IMR-90 (cell line): ENCODE measurements around the gene THAP12. TPM values are rescaled to one million over a fixed set of nuclear protein-coding genes. Genes with fewer than 3 reads are reported as not detected.

Experiments
- ATAC-seq: fragments of 200-7000 bp; cut with Tn5 transposase; 2 replicates; pipeline ENCODE4 v1.9.1; 2020; ENCODE audit warnings: low read depth, mild to moderate bottlenecking, moderate library complexity
- BruUV-seq: library from RNA; stranded (reverse); fragments of 400-500 nt; replicated peaks from 2 replicates; lab custom pipeline; 2021; lab: Mats Ljungman, UMichigan
- CTCF ChIA-PET: fragments of 300-600 bp; formaldehyde crosslinking; extraction: SDS; loops from one replicate; lab custom pipeline; 2021; ENCODE audit warnings: antibody characterized with exemption; lab: Yijun Ruan, JAX
- POLR2A ChIA-PET: fragments of 300-600 bp; sonication (Branson Sonifier 250); formaldehyde crosslinking; loops from one replicate; lab custom pipeline; 2022; ENCODE audit warnings: antibody characterized with exemption; ENCODE audit not compliant: unreplicated experiment; lab: Charles Lee
- DNase-seq: peaks from one replicate; pipeline ENCODE4 v3.0.0; 2013
- H2AFZ ChIP-seq: replicated peaks from 2 replicates; pipeline ENCODE3; 2013; ENCODE audit warnings: low read length, mild to moderate bottlenecking; ENCODE audit not compliant: poor library complexity
- H2AK5ac ChIP-seq: 2 replicates; pipeline ENCODE4 v1.6.1; 2013; ENCODE audit warnings: low read depth, low read length, inconsistent platforms
- H2AK9ac ChIP-seq: replicated peaks from 2 replicates; pipeline ENCODE3; 2013; ENCODE audit warnings: mild to moderate bottlenecking, low read depth, low read length, moderate library complexity; ENCODE audit not compliant: poor library complexity
- H2BK120ac ChIP-seq: 2 replicates; pipeline ENCODE4 v1.6.1; 2013; ENCODE audit warnings: low read depth, low read length, inconsistent platforms
- H2BK15ac ChIP-seq: 3 replicates; pipeline ENCODE4 v1.6.1; 2013; ENCODE audit warnings: low read depth, low read length, inconsistent platforms
- H2BK20ac ChIP-seq: 2 replicates; pipeline ENCODE4 v1.6.1; 2013; ENCODE audit warnings: low read depth, mild to moderate bottlenecking, inconsistent platforms, low read length, moderate library complexity
- H2BK5ac ChIP-seq: 2 replicates; pipeline ENCODE4 v1.6.1; 2013; ENCODE audit warnings: mild to moderate bottlenecking, low read depth, low read length, inconsistent platforms; ENCODE audit not compliant: poor library complexity, severe bottlenecking
- H3K14ac ChIP-seq: replicated peaks from 2 replicates; pipeline ENCODE4 v1.6.1; 2013; ENCODE audit warnings: low read depth, low read length, inconsistent platforms
- H3K18ac ChIP-seq: 2 replicates; pipeline ENCODE4 v1.6.1; 2013; ENCODE audit warnings: low read depth, low read length, control low read depth
- H3K23ac ChIP-seq: 2 replicates; pipeline ENCODE4 v1.6.1; 2013; ENCODE audit warnings: low read depth, low read length, inconsistent platforms
- H3K27ac ChIP-seq: 2 replicates; pipeline ENCODE4 v1.5.1; 2013; ENCODE audit warnings: mild to moderate bottlenecking, control low read depth, low read length; ENCODE audit not compliant: insufficient read depth
- H3K27me3 ChIP-seq: 2 replicates; pipeline ENCODE4 v1.6.1; 2013; ENCODE audit warnings: low read length; ENCODE audit not compliant: control insufficient read depth, insufficient read depth
- H3K36me3 ChIP-seq: 2 replicates; pipeline ENCODE4 v1.6.1; 2013; ENCODE audit warnings: low read length, mixed read lengths; ENCODE audit not compliant: control insufficient read depth, insufficient read depth
- H3K4ac ChIP-seq: 2 replicates; pipeline ENCODE4 v1.6.1; 2013; ENCODE audit warnings: low read depth, low read length, inconsistent platforms
- H3K4me1 ChIP-seq: 2 replicates; pipeline ENCODE4 v1.6.1; 2013; ENCODE audit warnings: low read length, mixed read lengths; ENCODE audit not compliant: control insufficient read depth, insufficient read depth
- H3K4me2 ChIP-seq: 2 replicates; pipeline ENCODE4 v1.6.1; 2013; ENCODE audit warnings: low read depth, mild to moderate bottlenecking, control low read depth, low read length, moderate library complexity
- H3K4me3 ChIP-seq: 2 replicates; pipeline ENCODE4 v1.5.1; 2013; ENCODE audit warnings: low read depth, mild to moderate bottlenecking, control low read depth, low read length, moderate library complexity; ENCODE audit not compliant: insufficient read depth
- H3K56ac ChIP-seq: 2 replicates; pipeline ENCODE4 v1.6.1; 2013; ENCODE audit warnings: low read length, inconsistent platforms; ENCODE audit not compliant: insufficient read depth; ENCODE audit errors: extremely low read depth
- H3K79me1 ChIP-seq, 2 experiments: 2 replicates each; pipeline ENCODE4 v1.6.1; 2013; ENCODE audit warnings: low read length in 2 of 2, inconsistent platforms in 1 of 2, low read depth in 1 of 2
- H3K9ac ChIP-seq: 2 replicates; pipeline ENCODE4 v1.6.1; 2013; ENCODE audit warnings: low read depth, low read length, control low read depth
- H3K9me1 ChIP-seq: 2 replicates; pipeline ENCODE4 v1.6.1; 2013; ENCODE audit warnings: low read length, inconsistent platforms; ENCODE audit not compliant: insufficient read depth
- H3K9me3 ChIP-seq: 2 replicates; pipeline ENCODE4 v1.6.1; 2013; ENCODE audit warnings: low read length; ENCODE audit not compliant: control insufficient read depth, insufficient read depth
- H4K20me1 ChIP-seq: 2 replicates; pipeline ENCODE4 v1.6.1; 2013; ENCODE audit warnings: low read length, inconsistent platforms; ENCODE audit not compliant: insufficient read depth
- H4K5ac ChIP-seq: 2 replicates; pipeline ENCODE4 v1.6.1; 2013; ENCODE audit warnings: mild to moderate bottlenecking, low read depth, low read length, control low read depth
- H4K8ac ChIP-seq, 2 experiments: 2 replicates each; pipeline ENCODE4 v1.6.1; 2013; ENCODE audit warnings: low read depth in 2 of 2, low read length in 2 of 2, control low read depth in 1 of 2, inconsistent platforms in 1 of 2
- H4K91ac ChIP-seq: 2 replicates; pipeline ENCODE4 v1.6.1; 2013; ENCODE audit warnings: low read depth, low read length, inconsistent platforms; ENCODE audit not compliant: insufficient read depth
- BHLHE40 ChIP-seq: fragments of 150-350 bp; IDR thresholded peaks from 2 replicates; pipeline ENCODE4 v1.6.1; 2016; ENCODE audit warnings: mild to moderate bottlenecking, low read depth, low read length
- CEBPB ChIP-seq: IDR thresholded peaks from 2 replicates; pipeline ENCODE4 v1.6.1; 2012; ENCODE audit warnings: low read depth, low read length, improper control_type of control experiment
- CHD1 ChIP-seq: IDR thresholded peaks from 2 replicates; pipeline ENCODE4 v1.6.1; 2012; ENCODE audit warnings: low read depth, low read length, improper control_type of control experiment
- CTCF ChIP-seq: conservative IDR thresholded peaks from 2 replicates; pipeline ENCODE4 v1.5.1; 2012; ENCODE audit warnings: mild to moderate bottlenecking, low read depth, low read length, improper control_type of control experiment
- ELK1 ChIP-seq: fragments of 150-350 bp; IDR thresholded peaks from 2 replicates; pipeline ENCODE4 v1.6.1; 2016; ENCODE audit warnings: low read depth, mild to moderate bottlenecking, low read length, moderate library complexity, borderline replicate concordance
- FOS ChIP-seq: fragments of 150-350 bp; IDR thresholded peaks from 2 replicates; pipeline ENCODE4 v1.6.1; 2016; ENCODE audit warnings: low read depth, low read length
- MAFK ChIP-seq: IDR thresholded peaks from 2 replicates; pipeline ENCODE4 v1.6.1; 2012; ENCODE audit warnings: low read depth, low read length, improper control_type of control experiment
- MAZ ChIP-seq: IDR thresholded peaks from 2 replicates; pipeline ENCODE4 v1.6.1; 2012; ENCODE audit warnings: low read depth, mild to moderate bottlenecking, low read length, improper control_type of control experiment, moderate library complexity, borderline replicate concordance
- MXI1 ChIP-seq: IDR thresholded peaks from 2 replicates; pipeline ENCODE4 v1.6.1; 2012; ENCODE audit warnings: low read depth, mild to moderate bottlenecking, low read length, moderate library complexity, borderline replicate concordance
- NFE2L2 ChIP-seq: fragments of 150-350 bp; IDR thresholded peaks from 2 replicates; pipeline ENCODE4 v1.6.1; 2016; ENCODE audit warnings: low read depth, mild to moderate bottlenecking, low read length
- POLR2A ChIP-seq: IDR thresholded peaks from 2 replicates; pipeline ENCODE4 v1.6.1; 2012; ENCODE audit warnings: mild to moderate bottlenecking, low read depth, low read length
- RAD21 ChIP-seq: IDR thresholded peaks from 2 replicates; pipeline ENCODE4 v1.6.1; 2012; ENCODE audit warnings: low read length, improper control_type of control experiment
- RCOR1 ChIP-seq: IDR thresholded peaks from 2 replicates; pipeline ENCODE4 v1.6.1; 2012; ENCODE audit warnings: mild to moderate bottlenecking, low read length, improper control_type of control experiment; ENCODE audit not compliant: insufficient replicate concordance
- RFX5 ChIP-seq: IDR thresholded peaks from 2 replicates; pipeline ENCODE4 v1.8.0; 2012; ENCODE audit warnings: low read depth, mild to moderate bottlenecking, low read length, moderate library complexity
- SMC3 ChIP-seq: fragments of 150-350 bp; IDR thresholded peaks from 2 replicates; pipeline ENCODE4 v1.6.1; 2016; ENCODE audit warnings: low read depth, mild to moderate bottlenecking, antibody characterized with exemption, low read length, moderate library complexity
- USF2 ChIP-seq: fragments of 150-350 bp; IDR thresholded peaks from 2 replicates; pipeline ENCODE4 v1.6.1; 2017; ENCODE audit warnings: mild to moderate bottlenecking, antibody characterized with exemption, low read length, low read depth
- WGBS, 2 experiments: methylation state at CpG; one replicate each; pipeline versions ENCODE4 v1.1.5 to v1.1.7; 2013; ENCODE audit warnings: missing lambda C conversion rate in 2 of 2; ENCODE audit not compliant: insufficient read length in 1 of 2; ENCODE audit errors: extremely low coverage in 2 of 2; 5-methylcytosine and 5-hydroxymethylcytosine counted together
- dilution Hi-C: fragments of 300-500 bp; cut with HindIII; formaldehyde crosslinking; loops from one replicate; pipeline ENCODE4 v1.14.3; 2018; ENCODE audit warnings: low sequenced_read_pairs; ENCODE audit not compliant: unreplicated experiment
- in situ Hi-C: fragments of 300-500 bp; cut with MboI; formaldehyde crosslinking; loops from 3 replicates; pipeline ENCODE4 v1.14.3; 2019; ENCODE audit warnings: low sequenced_read_pairs, inconsistent platforms, mixed read lengths
- intact Hi-C: fragments of 100-400 bp; cut with micrococcal nuclease; formaldehyde crosslinking; loops from 2 replicates; pipeline ENCODE4 v1.10.0; 2022
- polyA plus RNA-seq, 3 experiments: library from polyadenylated mRNA; depleted of rRNA; stranded (reverse); fragments of >200 nt; gene quantifications; 2 replicates each; pipeline ENCODE4 v1.2.3, GENCODE V29; 2012; ENCODE audit warnings: low replicate concordance in 1 of 3
- total RNA-seq: library from RNA; depleted of rRNA; stranded (reverse); fragments of >200 nt; gene quantifications from 2 replicates; pipeline ENCODE4 v1.2.3, GENCODE V29; 2012

THAP12 gene
- total and polyA plus RNA-seq, 2 of the 4 experiments (the other 2 are of a cell fraction) = 25.1 to 27.3 TPM

- peaks cover 34% of the 10 kb centered on the region for H3K27me3 ChIP-seq
- H3K9ac ChIP-seq = no peak overlapping the region
- DNase-seq = no peak
- H3K18ac ChIP-seq = no peak overlapping the region
- no peaks in the 10 kb centered on the region for H3K79me1 ChIP-seq
- H3K9me3 ChIP-seq = no peaks in the 10 kb centered on the region
- H3K36me3 ChIP-seq = no peaks in the 10 kb centered on the region
- H3K23ac ChIP-seq = no peak overlapping the region
- no peak for ATAC-seq
- no peak overlapping the region for H2BK5ac ChIP-seq
- H4K91ac ChIP-seq = no peak overlapping the region
- no peak overlapping the region for H2AK5ac ChIP-seq
- H2BK120ac ChIP-seq = no peak overlapping the region
- no peak overlapping the region for H3K4me2 ChIP-seq
- POLR2A ChIA-PET = no interaction called here
- intact Hi-C loops (no loop called here), dilution Hi-C loops (no loop called here), in situ Hi-C loops (no loop called here)
- no peak overlapping the region for H2AK9ac ChIP-seq
- no peak overlapping the region for H3K27ac ChIP-seq
- no peak overlapping the region for H3K4ac ChIP-seq
- CTCF ChIA-PET = interaction anchor here (1.3 kb wide), 1 partner anchor 190 kb away, joined by 3 read pairs; no protein-coding TSS in a partner anchor
- no peak overlapping the region for H3K4me3 ChIP-seq
- no peaks in the 10 kb centered on the region for H4K20me1 ChIP-seq
- H2BK20ac ChIP-seq = no peak overlapping the region
- BruUV-seq = no TSS peak
- no peak overlapping the region for H2BK15ac ChIP-seq
- no CpG with 5 or more reads among the region's 2 CpGs for WGBS, 2 experiments
- no peak overlapping the region for H3K56ac ChIP-seq
- H4K5ac ChIP-seq = no peak overlapping the region
- TF ChIP-seq FOS = no peak
- no peak for TF ChIP-seq MAFK
- TF ChIP-seq POLR2A = no peak
- TF ChIP-seq MXI1 = no peak
- TF ChIP-seq RAD21 = no peak
- no peak for TF ChIP-seq NFE2L2
- TF ChIP-seq MAZ = no peak
- TF ChIP-seq CEBPB = no peak
- TF ChIP-seq USF2 = no peak
- TF ChIP-seq SMC3 = no peak
- no peak for TF ChIP-seq CHD1
- TF ChIP-seq BHLHE40 = no peak
- no peak for TF ChIP-seq ELK1
- no peak for TF ChIP-seq RCOR1
- TF ChIP-seq CTCF = no peak
- TF ChIP-seq RFX5 = no peak
- no peak overlapping the region for H4K8ac ChIP-seq
- H2AFZ ChIP-seq = no peak overlapping the region
- H3K4me1 ChIP-seq = no peaks in the 10 kb centered on the region
- H3K9me1 ChIP-seq = no peaks in the 10 kb centered on the region
- no peak overlapping the region for H3K14ac ChIP-seq
These were observed 58.0 kb downstream of the THAP12 start for GRCh38 chr11:76322942-76323341.
